Esophagus muscularis mucosa (tissue), 3 donors: Measurements from ENCODE around the gene SEPTIN6.

ENCODE experiments used
- POLR2A ChIP-seq: fragments of 450-650 bp; IDR thresholded peaks from one replicate; pipeline ENCODE4 v1.6.1; 2017; ENCODE audit warnings: antibody characterized with exemption, moderate library complexity, mild to moderate bottlenecking, low read depth
- TF ChIP-seq, protein P1 (sequence below), 3 experiments: fragments of 200-600 bp in 2 of 3; fragments of 450-650 bp in 1 of 3; sonication (generic) in 2 of 3; IDR thresholded peaks; one replicate each; pipeline ENCODE4 v1.5.1; 2017 to 2019; ENCODE audit warnings: antibody characterized with exemption in 3 of 3, mild to moderate bottlenecking in 2 of 3, moderate library complexity in 1 of 3

DNA sequence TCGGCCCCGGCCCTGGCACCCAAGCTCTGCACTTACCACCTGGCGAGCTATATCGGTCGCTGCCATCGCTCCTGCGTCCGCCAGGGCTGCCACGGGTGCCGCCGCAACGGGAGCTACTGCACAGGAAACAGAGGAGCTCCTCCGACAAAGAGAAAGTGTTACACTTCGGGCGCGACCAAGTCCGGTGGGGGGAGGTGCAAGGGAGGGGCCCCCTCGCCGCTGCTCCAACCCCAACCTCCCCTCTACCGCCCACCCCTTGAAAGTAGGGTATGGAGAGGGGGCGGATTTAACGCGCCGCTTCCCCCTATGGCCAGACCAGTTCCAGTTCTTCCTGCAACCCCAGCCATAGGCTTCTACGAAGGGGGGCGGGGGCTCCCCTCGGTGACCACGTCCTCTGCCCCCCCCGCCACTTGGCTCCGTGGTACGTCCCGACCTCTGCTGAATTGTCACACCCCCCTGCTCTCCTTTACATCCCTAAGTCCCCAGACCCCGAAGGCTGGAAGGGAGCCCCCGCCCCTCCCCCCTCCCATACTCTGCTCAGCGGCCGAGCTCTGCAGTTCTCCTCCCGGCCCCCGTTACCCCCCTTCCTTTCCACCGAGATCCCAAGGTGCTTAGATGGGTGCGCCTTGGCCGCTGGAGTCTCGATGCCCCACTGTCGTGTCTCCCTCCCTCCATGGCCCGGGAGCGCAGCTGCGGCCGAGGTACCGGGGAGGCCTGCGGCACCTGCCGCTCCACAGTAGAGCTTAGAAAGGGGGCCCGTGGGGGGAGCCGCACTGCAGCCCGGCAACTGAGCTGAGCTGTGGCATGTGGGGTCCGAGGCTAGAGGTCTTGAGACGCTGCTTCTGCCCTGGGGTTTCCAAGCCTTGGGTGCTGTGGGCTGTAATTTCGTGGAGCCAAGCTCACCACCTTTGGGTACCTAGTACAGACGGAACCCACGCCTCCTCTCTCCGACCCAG lies at the start of gene SEPTIN6:
- TF ChIP-seq, protein P1, sequence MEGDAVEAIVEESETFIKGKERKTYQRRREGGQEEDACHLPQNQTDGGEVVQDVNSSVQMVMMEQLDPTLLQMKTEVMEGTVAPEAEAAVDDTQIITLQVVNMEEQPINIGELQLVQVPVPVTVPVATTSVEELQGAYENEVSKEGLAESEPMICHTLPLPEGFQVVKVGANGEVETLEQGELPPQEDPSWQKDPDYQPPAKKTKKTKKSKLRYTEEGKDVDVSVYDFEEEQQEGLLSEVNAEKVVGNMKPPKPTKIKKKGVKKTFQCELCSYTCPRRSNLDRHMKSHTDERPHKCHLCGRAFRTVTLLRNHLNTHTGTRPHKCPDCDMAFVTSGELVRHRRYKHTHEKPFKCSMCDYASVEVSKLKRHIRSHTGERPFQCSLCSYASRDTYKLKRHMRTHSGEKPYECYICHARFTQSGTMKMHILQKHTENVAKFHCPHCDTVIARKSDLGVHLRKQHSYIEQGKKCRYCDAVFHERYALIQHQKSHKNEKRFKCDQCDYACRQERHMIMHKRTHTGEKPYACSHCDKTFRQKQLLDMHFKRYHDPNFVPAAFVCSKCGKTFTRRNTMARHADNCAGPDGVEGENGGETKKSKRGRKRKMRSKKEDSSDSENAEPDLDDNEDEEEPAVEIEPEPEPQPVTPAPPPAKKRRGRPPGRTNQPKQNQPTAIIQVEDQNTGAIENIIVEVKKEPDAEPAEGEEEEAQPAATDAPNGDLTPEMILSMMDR (IDR thresholded peaks at IDR 0.05), result peak in 1 of 3 experiments; percentile 17
- peak; percentile 35 for TF ChIP-seq POLR2A
